Activated gamma-delta T cell (primary cell): ENCODE results near the gene SPATA46.

Experiments
- DNase-seq: peaks from one replicate; lab custom pipeline; 2025; lab: John Stamatoyannopoulos, UW

SPATA46 gene

GRCh38 chr1:162390396-162391185 is 13.9 kb upstream of the SPATA46 start:
- DNase-seq, result no peak

GRCh38 chr1:162389971-162390370 is 13.3 kb upstream of the SPATA46 start:
- no peak for DNase-seq

GRCh38 chr1:162389021-162389818 is 12.6 kb upstream of the SPATA46 start:
- no peak for DNase-seq

GRCh38 chr1:162388615-162389014 is 12.0 kb upstream of the SPATA46 start:
- DNase-seq, result no peak

- DNase-seq, result no peak
These were observed 11.5 kb upstream of the SPATA46 start for GRCh38 chr1:162388083-162388594.

- no peak for DNase-seq
These were observed 10.8 kb upstream of the SPATA46 start for GRCh38 chr1:162387226-162388082.

GRCh38 chr1:162386292-162387225 is 9.9 kb upstream of the SPATA46 start:
- no peak for DNase-seq

GRCh38 chr1:162385702-162386101 is 9.0 kb upstream of the SPATA46 start:
- DNase-seq, result no peak

- no peak for DNase-seq
These were observed 8.6 kb upstream of the SPATA46 start for GRCh38 chr1:162385280-162385623.

- no peak for DNase-seq
These were observed 8.1 kb upstream of the SPATA46 start for GRCh38 chr1:162384601-162385279.

GRCh38 chr1:162384116-162384515 is 7.5 kb upstream of the SPATA46 start:
- no peak for DNase-seq

GRCh38 chr1:162383516-162383915 is 6.9 kb upstream of the SPATA46 start:
- DNase-seq, result no peak

- no peak for DNase-seq
These were observed 6.4 kb upstream of the SPATA46 start for GRCh38 chr1:162383091-162383490.

GRCh38 chr1:162381941-162382750 is 5.5 kb upstream of the SPATA46 start:
- no peak for DNase-seq

- DNase-seq, result no peak
These were observed 4.7 kb upstream of the SPATA46 start, which contains the start of gene C1orf226 for GRCh38 chr1:162381383-162381782. TSS of gene C1orf226 (plus strand) at chr1:162381728. CDS start at chr1:162381902, 174 bp downstream.

GRCh38 chr1:162380061-162380846 is 3.6 kb upstream of the SPATA46 start:
- DNase-seq, result no peak

- DNase-seq, result no peak
These were observed 1.2 kb downstream of the SPATA46 start for GRCh38 chr1:162375463-162375862.

GRCh38 chr1:162374406-162374805 is 2.2 kb downstream of the SPATA46 start:
- DNase-seq, result no peak
